Measurements from ENCODE around the gene CLEC7A. TPM values are rescaled to one million over a fixed set of nuclear protein-coding genes. Genes with fewer than 3 reads are reported as not detected.

CLEC7A gene
- polyA plus RNA-seq, 1 experiment: not detected

GRCh38 chr12:10068644-10069043 is 61.4 kb downstream of the CLEC7A start:
- DNase-seq (ENCODE audit: low read depth): no peak
- ChIA-PET CTCF (interaction anchor here (0.6 to 1.6 kb wide), 5 partner anchors 59 to 126 kb away, joined by 3 to 5 read pairs (median 3); no protein-coding TSS in a partner anchor), POLR2A (interaction anchor here (0.6 to 0.7 kb wide), 2 partner anchors 144 to 151 kb away, joined by 3 to 4 read pairs; no protein-coding TSS in a partner anchor)
- Histone ChIP-seq H3K4me3 (ENCODE audit: low read depth, low read length) (no peak overlapping the region), H3K27me3 (ENCODE audit: control insufficient read depth, insufficient read depth, low read length) (no peaks in the 10 kb centered on the region), H3K36me3 (ENCODE audit: control insufficient read depth, insufficient read depth, low read length) (no peaks in the 10 kb centered on the region)
- no peak for TF ChIP-seq CTCF (IDR thresholded peaks at IDR 0.05; ENCODE audit: insufficient read depth, low read depth, low read length)

- Histone ChIP-seq H3K4me3 (ENCODE audit: low read depth, low read length) (no peak overlapping the region), H3K27me3 (ENCODE audit: control insufficient read depth, insufficient read depth, low read length) (no peaks in the 10 kb centered on the region), H3K36me3 (ENCODE audit: control insufficient read depth, insufficient read depth, low read length) (no peaks in the 10 kb centered on the region)
- DNase-seq (ENCODE audit: low read depth): no peak
- ChIA-PET CTCF (interaction anchor here (1.2 to 1.6 kb wide), 2 partner anchors 72 to 85 kb away, joined by 3 read pairs; no protein-coding TSS in a partner anchor), POLR2A (no interaction called here)
- TF ChIP-seq CTCF (IDR thresholded peaks at IDR 0.05; ENCODE audit: insufficient read depth, low read depth, low read length): no peak
Observed at GRCh38 chr12:10067942-10068341, 62.1 kb downstream of the CLEC7A start.

- CTCF ChIA-PET: interaction anchor here (1.2 kb wide), 1 partner anchor 72 kb away, joined by 3 read pairs; no protein-coding TSS in a partner anchor
- Histone ChIP-seq H3K4me3 (ENCODE audit: low read depth, low read length) (no peak overlapping the region), H3K27me3 (ENCODE audit: control insufficient read depth, insufficient read depth, low read length) (no peaks in the 10 kb centered on the region), H3K36me3 (ENCODE audit: control insufficient read depth, insufficient read depth, low read length) (no peaks in the 10 kb centered on the region)
- POLR2A ChIA-PET: no interaction called here
- no peak for DNase-seq (ENCODE audit: low read depth)
- no peak for TF ChIP-seq CTCF (IDR thresholded peaks at IDR 0.05; ENCODE audit: insufficient read depth, low read depth, low read length)
Observed at GRCh38 chr12:10067264-10067663, 62.7 kb downstream of the CLEC7A start.

Other genes with a start within 250 kb of the CLEC7A start
- not detected in 2 replicates for gene KLRF2, start 248.7 kb downstream of the CLEC7A start, polyA plus RNA-seq (2011; rRNA removed)
- gene CLEC2A, start 197.8 kb downstream of the CLEC7A start, polyA plus RNA-seq (2011; rRNA removed): not detected in 2 replicates
- not detected in 2 replicates for gene CLEC12A, start 158.8 kb downstream of the CLEC7A start, polyA plus RNA-seq (2011; rRNA removed)
- not detected in 2 replicates for gene CLEC1B, start 131.1 kb downstream of the CLEC7A start, polyA plus RNA-seq (2011; rRNA removed)
- gene CLEC12B, start 119.6 kb downstream of the CLEC7A start, polyA plus RNA-seq (2011; rRNA removed): 0.22 TPM in 1 of 2 replicates, not detected in the other
- not detected in 2 replicates for gene CLEC9A, start 99.5 kb downstream of the CLEC7A start, polyA plus RNA-seq (2011; rRNA removed)
- gene CLEC1A, start 31.2 kb downstream of the CLEC7A start, polyA plus RNA-seq (2011; rRNA removed): 0.80 TPM in 2 replicates
- 6.9 and 9.1 TPM in 2 replicates for gene OLR1, start 41.9 kb upstream of the CLEC7A start, polyA plus RNA-seq (2011; rRNA removed)
- 0.85 and 1.4 TPM in 2 replicates for gene TMEM52B, start 48.8 kb upstream of the CLEC7A start, polyA plus RNA-seq (2011; rRNA removed)
- 192 and 275 TPM in 2 replicates for gene GABARAPL1, start 82.7 kb upstream of the CLEC7A start, polyA plus RNA-seq (2011; rRNA removed)
- gene KLRD1, start 177.7 kb upstream of the CLEC7A start, polyA plus RNA-seq (2011; rRNA removed): 0.13 and 0.74 TPM in 2 replicates